AG04449 (cell line): ENCODE data around the gene ENPP3.

ENCODE experiments used
- CTCF ChIA-PET: fragments of 350-600 bp; formaldehyde crosslinking; extraction: SDS; loops from one replicate; lab custom pipeline; 2021; ENCODE audit warnings: antibody characterized with exemption; lab: Yijun Ruan, JAX
- POLR2A ChIA-PET: fragments of 400-600, 350-600 bp; formaldehyde crosslinking; extraction: SDS; loops from one replicate; lab custom pipeline; 2020; ENCODE audit warnings: antibody characterized with exemption, inconsistent platforms; lab: Yijun Ruan, JAX
- DNase-seq: peaks from one replicate; pipeline ENCODE4 v3.0.0-alpha.2; 2010; ENCODE audit warnings: low read depth, low spot score
- H3K4me3 ChIP-seq: 2 replicates; pipeline ENCODE4 v1.5.1; 2011; ENCODE audit warnings: low read depth, mild to moderate bottlenecking, control low read depth, low read length
- TF ChIP-seq, protein P1 (sequence below): IDR thresholded peaks from one replicate; pipeline ENCODE4 v1.5.1; 2011; ENCODE audit warnings: mild to moderate bottlenecking, moderate library complexity, low read length, control low read depth, inconsistent platforms; ENCODE audit not compliant: insufficient read depth; ENCODE audit errors: missing control alignments

ENPP3 gene

GRCh38 chr6:131658287-131658686 is 21.2 kb downstream of the ENPP3 start:
- DNase-seq = no peak
- H3K4me3 ChIP-seq = no peak overlapping the region
- TF ChIP-seq, protein P1, sequence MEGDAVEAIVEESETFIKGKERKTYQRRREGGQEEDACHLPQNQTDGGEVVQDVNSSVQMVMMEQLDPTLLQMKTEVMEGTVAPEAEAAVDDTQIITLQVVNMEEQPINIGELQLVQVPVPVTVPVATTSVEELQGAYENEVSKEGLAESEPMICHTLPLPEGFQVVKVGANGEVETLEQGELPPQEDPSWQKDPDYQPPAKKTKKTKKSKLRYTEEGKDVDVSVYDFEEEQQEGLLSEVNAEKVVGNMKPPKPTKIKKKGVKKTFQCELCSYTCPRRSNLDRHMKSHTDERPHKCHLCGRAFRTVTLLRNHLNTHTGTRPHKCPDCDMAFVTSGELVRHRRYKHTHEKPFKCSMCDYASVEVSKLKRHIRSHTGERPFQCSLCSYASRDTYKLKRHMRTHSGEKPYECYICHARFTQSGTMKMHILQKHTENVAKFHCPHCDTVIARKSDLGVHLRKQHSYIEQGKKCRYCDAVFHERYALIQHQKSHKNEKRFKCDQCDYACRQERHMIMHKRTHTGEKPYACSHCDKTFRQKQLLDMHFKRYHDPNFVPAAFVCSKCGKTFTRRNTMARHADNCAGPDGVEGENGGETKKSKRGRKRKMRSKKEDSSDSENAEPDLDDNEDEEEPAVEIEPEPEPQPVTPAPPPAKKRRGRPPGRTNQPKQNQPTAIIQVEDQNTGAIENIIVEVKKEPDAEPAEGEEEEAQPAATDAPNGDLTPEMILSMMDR = no peak
- ChIA-PET CTCF (interaction anchor here (1.0 to 7.3 kb wide), 4 partner anchors 30 to 257 kb away, joined by 3 to 44 read pairs (median 4); partner anchors contain the start of gene MED23), POLR2A (no interaction called here)

DNA sequence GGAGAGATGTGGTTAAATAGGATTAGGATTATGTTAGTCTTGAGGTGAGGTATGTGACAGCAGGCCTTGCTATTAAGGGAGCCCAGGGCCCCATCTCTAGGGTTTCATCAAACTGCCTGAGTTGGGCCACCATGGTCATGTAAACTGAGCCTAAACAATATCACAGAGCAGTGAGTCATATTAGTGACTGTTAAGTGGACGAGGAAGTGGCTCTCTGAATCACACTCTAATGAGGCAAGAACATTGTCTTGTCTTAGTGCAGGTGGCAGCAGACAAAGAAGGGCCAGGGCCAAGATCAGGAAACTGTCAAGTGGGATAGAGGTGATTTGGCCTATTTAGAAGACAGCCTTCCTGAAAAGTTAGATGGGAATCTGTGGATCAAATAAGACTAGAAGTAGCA is 23.1 kb downstream of the ENPP3 start:
- CTCF ChIA-PET = interaction anchor here (1.5 kb wide), 1 partner anchor 32 kb away, joined by 7 read pairs; the partner anchor contains the start of gene MED23

GRCh38 chr6:131663578-131664165 is 26.6 kb downstream of the ENPP3 start:
- H3K4me3 ChIP-seq = no peak overlapping the region
- ChIA-PET POLR2A (no interaction called here), CTCF (interaction anchor here (1.3 to 2.8 kb wide), 2 partner anchors 36 to 247 kb away, joined by 4 to 10 read pairs; partner anchors contain the start of gene MED23)
- TF ChIP-seq, protein P1 = no peak
- DNase-seq = no peak

More for the DNA sequence above, 23.1 kb downstream of the ENPP3 start:
- no peak for DNase-seq
- no peak overlapping the region for H3K4me3 ChIP-seq
- POLR2A ChIA-PET = no interaction called here
- TF ChIP-seq, protein P1 = no peak

- TF ChIP-seq, protein P1 = no peak
- CTCF ChIA-PET = interaction anchor here (0.8 to 4.1 kb wide), 2 partner anchors 25 to 246 kb away, joined by 3 to 23 read pairs; no protein-coding TSS in a partner anchor
Observed at GRCh38 chr6:131669891-131670290, 32.8 kb downstream of the ENPP3 start.

DNA sequence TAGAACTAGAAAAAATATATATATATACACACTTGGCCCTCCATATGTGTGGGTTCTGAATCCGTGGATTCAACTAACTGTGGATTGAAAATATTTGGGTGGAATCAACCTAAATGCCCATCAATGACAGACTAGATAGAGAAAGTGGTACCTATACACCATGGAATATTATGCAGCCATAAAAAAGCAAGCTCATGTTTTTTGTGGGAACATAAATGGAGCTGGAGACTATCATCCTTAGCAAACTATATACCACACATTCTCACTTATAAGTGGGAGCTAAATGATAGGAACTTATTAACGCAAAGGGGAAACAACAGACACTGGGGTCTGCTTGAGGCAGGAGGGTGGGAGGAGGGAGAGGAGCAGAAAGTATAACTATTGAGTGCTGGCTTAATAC is 36.1 kb downstream of the ENPP3 start:
- DNase-seq = no peak
- CTCF ChIA-PET = interaction anchor here (1.0 kb wide), 1 partner anchor 607 kb away, joined by 4 read pairs; no protein-coding TSS in a partner anchor
- TF ChIP-seq, protein P1 = no peak
- POLR2A ChIA-PET = no interaction called here
- no peak overlapping the region for H3K4me3 ChIP-seq

More at GRCh38 chr6:131669891-131670290, 32.8 kb downstream of the ENPP3 start:
- no peak overlapping the region for H3K4me3 ChIP-seq
- DNase-seq = no peak
- POLR2A ChIA-PET = no interaction called here

- H3K4me3 ChIP-seq = no peak overlapping the region
- no peak for DNase-seq
- POLR2A ChIA-PET = no interaction called here
- TF ChIP-seq, protein P1 = no peak
- CTCF ChIA-PET = no interaction called here
Observed at GRCh38 chr6:131678442-131678841, 41.3 kb downstream of the ENPP3 start.
